Measurements from ENCODE around the gene METTL15.
"Not testable (repeated sequence)": the region's sequence is repeated elsewhere in the genome, so short reads cannot be mapped to it uniquely, and the experiment has no call there.

GRCh38 chr11:28087693-28088092 lies 20.5 kb upstream of the METTL15 start:
- TF ChIP-seq CTCF (IDR thresholded peaks at IDR 0.05; ENCODE audit: poor library complexity); EZH2 (IDR thresholded peaks at IDR 0.05; ENCODE audit: borderline replicate concordance): not testable (repeated sequence)

Measured in hepatocyte (in vitro differentiated cells).